A673 (cell line): ENCODE results near the gene FAM120B.
"Not testable (repeated sequence)": the region's sequence is repeated elsewhere in the genome, so short reads cannot be mapped to it uniquely, and the experiment has no call there.

Experiments used
- EZH2 ChIP-seq: fragments of 200-600 bp; sonication (generic); IDR thresholded peaks from 2 replicates; pipeline ENCODE4 v1.6.1; 2017; ENCODE audit warnings: borderline replicate concordance, low read depth, mild to moderate bottlenecking, mixed read lengths, antibody characterized with exemption, low read length; ENCODE audit not compliant: poor library complexity, severe bottlenecking
- TF ChIP-seq, protein P1 (sequence below): fragments of 300-800, 200-600 bp; sonication (generic); conservative IDR thresholded peaks from 2 replicates; pipeline ENCODE4 v1.5.1; 2017; ENCODE audit warnings: low read depth, mild to moderate bottlenecking, antibody characterized with exemption, low read length, moderate library complexity, mixed read lengths

GRCh38 chr6:170335199-170335598, 28.6 kb downstream of the FAM120B start:
- TF ChIP-seq, protein P1, sequence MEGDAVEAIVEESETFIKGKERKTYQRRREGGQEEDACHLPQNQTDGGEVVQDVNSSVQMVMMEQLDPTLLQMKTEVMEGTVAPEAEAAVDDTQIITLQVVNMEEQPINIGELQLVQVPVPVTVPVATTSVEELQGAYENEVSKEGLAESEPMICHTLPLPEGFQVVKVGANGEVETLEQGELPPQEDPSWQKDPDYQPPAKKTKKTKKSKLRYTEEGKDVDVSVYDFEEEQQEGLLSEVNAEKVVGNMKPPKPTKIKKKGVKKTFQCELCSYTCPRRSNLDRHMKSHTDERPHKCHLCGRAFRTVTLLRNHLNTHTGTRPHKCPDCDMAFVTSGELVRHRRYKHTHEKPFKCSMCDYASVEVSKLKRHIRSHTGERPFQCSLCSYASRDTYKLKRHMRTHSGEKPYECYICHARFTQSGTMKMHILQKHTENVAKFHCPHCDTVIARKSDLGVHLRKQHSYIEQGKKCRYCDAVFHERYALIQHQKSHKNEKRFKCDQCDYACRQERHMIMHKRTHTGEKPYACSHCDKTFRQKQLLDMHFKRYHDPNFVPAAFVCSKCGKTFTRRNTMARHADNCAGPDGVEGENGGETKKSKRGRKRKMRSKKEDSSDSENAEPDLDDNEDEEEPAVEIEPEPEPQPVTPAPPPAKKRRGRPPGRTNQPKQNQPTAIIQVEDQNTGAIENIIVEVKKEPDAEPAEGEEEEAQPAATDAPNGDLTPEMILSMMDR = not testable (repeated sequence)
- not testable (repeated sequence) for TF ChIP-seq EZH2
